HG02623 (cell line): ENCODE results near the gene PYGB.
A peak's percentile ranks its signal among the peaks of the same experiment; 100 is the strongest.
"Not testable (repeated sequence)": the region's sequence is repeated elsewhere in the genome, so short reads cannot be mapped to it uniquely, and the experiment has no call there.

Source experiments
- ATAC-seq: cut with Tn5 transposase; IDR thresholded peaks from one replicate; pipeline ENCODE4 v1.9.1; 2021; ENCODE audit warnings: moderate library complexity; ENCODE audit not compliant: unreplicated experiment

The PYGB gene

DNA sequence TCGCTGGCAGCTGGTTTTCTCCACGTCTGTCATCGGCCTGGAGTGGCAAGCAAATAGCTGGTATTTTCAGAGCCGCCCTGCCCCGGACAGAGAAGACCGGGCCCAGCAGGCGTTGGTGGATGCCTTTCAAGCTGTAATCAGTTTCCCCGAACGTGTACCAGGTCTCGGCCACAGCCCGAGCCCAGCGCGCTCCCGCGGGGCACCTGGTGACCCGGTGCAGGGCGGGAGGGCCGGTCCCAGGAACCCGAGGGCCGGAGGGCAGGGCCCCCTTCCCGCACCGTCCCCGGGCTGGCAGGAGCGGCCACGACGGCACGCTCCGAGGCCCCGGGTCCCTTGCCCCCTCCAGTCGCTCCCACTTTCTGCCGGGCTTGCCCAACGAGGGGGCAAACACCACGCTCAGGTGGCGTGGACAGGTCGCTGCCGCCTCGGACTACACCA lies 348 bp upstream of the PYGB start:
- ATAC-seq = peak; percentile 27

DNA sequence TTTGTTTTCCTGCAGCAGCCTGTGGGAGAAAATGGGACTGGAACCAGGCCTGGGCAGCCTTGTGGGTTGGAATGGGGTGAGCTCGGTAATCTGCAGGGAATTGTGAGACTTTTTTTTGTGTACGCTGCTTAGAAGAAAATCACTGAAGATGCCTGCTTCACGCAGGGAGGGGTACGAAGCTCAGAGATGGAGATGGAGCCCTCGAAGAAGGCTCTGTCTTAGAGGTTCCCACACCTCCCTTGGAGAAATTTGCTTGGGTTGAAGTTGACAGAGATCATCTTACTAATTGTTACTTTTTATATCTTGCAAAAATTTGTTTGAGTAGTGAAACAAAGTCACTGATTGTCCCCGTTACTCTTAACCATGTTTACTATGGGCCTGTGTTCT lies 894 bp downstream of the PYGB start:
- no peak for ATAC-seq

DNA sequence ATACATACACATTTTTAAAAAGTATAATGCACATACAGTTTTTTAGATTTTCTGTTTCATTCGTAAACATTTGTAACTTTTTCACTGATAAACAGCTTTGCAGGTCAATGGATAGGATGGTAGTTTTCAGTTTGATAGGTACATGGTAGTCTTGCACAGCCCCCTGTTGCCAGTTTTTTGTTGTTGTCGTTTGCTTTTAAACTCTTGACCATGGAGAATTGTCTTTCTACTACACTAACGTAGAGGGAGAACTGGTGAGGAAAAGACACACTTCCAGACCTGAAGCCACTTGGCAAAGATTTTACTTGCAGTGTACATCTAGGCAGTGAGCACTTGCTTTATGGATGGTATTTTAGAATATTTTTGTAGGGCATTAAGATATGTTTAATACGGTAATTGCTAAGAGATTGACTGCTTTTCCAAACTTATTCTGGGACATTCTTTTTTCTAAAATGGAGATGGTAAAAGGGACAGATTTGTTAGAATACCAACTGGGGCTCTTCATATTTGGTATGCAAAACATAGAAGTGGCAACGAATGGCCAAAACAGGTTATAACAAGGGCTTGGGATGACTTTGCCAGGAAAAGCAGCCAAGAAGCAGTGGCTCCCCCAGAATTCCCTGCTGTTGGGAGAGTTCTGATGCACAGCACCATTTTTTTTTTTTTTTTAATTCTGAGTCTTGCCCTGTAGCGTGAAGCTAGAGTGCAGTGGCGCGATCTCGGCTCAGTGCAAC lies 1.5 kb downstream of the PYGB start:
- no peak for ATAC-seq

DNA sequence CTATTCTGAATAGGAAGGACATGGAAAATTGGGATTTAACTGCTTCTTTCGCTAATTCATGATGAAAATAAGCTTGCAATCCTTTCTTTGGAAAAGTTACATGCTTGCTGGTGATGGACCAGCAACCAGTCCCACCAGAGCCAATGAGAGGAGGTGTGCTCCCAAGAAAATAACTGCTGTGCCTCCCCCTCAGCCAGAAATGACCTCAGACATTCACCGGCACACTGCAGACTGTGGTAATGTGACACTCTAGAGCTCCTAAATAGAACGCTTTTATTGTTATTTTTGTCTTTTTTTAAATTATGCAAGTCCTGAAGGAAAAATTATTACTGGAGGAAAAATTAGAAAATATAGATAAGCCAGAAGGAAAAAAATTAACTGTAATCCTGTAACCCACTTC lies 2.6 kb downstream of the PYGB start:
- ATAC-seq = no peak

DNA sequence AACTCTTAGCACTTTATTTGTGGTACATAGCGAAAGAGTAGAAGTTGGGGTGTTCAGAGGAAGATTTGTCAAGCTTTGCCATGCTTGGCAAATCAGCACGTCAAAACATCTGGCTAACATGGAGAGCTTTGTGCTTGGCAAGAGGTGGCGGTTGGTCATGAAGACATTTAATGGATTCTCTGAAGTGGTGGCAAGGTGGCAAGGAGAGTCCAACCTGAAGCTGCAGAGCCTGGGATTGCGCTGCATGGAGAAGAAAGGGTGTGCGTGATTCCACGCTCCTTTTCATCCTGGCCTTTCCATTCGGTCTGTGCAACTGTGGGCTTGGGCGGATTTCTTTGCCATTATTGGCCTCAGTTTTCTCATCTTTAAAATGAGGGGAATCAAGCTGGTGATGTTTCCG lies 3.1 kb downstream of the PYGB start:
- ATAC-seq = no peak

DNA sequence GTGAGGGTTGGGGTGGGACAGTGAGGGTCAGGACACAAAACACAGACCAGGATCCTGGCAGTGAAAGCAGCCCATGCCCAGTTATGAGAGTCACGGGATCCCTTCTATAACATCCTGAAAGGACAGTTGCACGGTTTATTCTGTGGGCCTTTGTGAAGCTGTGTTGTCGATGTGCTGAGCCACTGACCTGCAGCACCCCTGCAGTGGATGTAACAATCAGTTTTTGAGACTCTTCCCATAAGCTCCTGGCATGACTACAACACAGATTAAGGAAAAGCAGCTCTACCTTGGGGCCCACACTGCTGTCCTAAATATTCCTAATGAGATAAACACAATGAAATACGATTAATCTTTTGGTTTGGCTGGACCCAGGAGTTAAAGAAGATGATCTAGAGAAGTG lies 3.7 kb downstream of the PYGB start:
- ATAC-seq = no peak

DNA sequence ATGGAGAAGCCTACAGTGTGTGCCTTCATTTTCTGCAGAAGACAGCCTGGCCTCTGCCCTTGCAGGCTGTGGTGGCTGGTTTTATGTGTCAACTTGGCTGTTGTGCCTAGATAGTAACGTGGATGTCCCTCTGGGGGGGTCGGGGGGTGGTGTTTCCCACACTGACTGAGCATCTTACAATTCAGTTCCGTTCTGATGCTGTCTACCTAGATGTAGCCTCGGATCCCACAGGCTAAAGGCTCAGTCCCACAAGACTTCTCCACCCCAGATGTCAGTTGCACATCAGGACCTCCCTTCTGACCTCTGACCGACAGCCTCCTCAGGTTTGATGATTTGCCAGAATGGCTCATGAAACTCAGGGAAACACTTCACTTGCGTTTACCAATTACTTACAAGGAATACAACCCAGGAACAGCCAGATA lies 4.4 kb downstream of the PYGB start:
- no peak for ATAC-seq

DNA sequence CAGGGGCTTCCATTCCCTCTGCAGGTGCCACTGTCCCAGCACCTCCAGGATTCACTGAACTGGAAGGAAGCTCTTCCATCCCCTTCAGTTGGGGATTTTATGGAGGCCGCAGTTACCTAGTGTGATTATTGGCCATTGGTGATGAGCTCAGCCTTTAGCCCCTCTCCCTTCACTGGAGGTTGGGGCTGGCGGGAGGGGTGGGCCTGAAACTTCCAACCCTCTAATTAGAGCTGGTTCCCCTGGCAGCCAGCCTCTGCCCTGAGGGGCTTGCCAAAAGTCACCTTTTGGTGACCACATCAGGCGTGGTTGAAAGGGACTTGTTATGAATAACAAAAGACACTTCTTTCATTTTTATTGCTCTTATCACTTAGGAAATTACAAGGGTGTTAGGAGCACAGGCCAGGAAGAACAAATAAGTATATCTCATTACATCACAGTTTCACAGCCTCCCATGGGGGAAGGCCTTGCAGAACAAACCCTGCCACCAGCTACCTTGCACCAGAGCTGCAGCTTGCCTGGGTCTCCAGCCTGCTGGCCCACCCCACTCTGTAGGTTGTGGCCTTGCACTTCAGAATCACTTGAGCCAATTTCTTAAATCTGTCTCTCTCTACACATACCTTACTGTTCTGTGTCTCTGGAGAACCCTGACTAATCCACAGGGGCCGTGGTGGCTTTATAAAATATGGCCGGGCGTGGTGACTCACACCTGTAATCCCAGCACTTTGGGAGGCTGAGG lies 5.0 kb downstream of the PYGB start:
- no peak for ATAC-seq

DNA sequence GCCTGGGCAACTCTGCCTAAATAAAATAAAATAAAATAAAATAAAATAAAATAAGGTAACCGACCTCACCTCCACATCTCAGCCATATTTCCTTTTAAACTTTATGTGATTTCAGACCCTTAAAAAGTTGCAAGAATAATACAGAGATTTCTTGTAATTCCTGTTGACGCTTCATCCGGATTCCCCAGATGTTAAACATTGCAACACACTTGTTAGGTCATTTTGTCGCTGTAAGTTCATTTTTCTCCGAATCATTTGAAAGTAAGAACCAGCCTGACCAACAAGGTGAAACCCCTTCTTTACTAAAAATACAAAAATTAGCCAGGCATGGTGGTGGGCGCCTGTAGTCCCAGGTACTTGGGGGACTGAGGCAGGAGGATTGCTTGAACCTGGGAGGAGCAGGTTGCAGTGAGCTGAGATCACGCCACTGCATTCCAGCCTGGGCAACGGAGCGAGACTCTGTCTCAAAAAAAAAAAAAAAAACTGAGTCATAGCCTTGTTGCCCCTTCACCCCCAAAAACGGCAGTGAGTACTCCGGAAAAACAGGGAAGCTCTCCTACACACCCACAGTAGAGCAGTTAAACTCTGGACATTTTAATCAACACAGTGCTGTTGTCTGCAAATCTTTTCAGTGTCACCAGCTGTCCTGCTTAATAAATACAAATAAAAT lies 5.9 kb downstream of the PYGB start:
- no peak for ATAC-seq

DNA sequence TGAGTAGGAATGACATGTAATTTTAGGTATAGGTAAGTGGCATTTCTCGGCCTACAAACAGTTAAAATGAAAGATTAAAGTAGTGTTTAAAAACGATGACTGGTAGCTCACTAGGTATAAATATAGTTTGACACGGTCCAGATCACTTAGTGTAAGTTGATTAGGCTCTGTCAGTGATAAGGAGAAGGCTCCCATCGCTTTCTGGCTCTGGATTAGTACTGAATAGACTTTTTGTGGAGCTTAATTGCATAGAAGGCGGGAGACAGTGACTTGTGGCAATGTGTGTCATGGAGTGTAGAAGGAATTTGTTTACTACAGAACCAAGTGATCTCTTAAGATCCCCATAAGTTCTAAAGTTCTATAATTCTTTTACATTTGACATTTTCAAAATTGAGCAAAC lies 6.7 kb downstream of the PYGB start:
- no peak for ATAC-seq

DNA sequence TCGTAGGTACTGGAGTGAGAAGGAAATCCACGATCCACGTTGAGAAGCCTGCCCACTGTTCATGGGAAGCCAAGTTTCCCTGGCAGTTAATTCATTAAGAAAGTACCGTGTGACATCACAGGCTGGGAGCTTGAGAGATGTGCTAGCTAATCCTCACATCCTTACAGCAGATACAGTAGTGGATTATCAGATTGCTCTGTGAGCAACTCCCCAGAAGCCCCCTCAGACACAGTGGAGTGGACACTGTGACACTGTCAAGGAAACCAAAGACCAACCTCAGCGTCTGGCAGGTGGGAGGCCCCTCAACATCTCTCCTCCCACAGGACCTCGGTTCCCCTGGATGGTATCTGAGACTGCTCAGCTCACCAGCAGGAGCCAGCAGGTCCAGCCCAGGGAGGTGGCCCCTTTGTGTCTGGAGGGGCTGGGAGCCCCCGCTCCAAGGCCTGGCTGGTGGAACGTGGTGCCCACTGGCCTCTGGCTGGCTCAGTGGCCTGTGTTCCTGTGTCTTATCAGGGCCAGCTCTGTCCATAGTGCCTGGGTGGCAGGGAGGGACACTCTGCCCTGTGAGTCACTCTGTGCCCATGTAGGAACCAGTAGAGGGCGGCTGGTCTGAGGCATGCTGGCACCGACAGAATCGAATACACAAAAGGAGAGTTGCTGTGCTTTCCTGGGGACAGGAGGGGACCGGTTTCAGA lies 7.2 kb downstream of the PYGB start:
- no peak for ATAC-seq

DNA sequence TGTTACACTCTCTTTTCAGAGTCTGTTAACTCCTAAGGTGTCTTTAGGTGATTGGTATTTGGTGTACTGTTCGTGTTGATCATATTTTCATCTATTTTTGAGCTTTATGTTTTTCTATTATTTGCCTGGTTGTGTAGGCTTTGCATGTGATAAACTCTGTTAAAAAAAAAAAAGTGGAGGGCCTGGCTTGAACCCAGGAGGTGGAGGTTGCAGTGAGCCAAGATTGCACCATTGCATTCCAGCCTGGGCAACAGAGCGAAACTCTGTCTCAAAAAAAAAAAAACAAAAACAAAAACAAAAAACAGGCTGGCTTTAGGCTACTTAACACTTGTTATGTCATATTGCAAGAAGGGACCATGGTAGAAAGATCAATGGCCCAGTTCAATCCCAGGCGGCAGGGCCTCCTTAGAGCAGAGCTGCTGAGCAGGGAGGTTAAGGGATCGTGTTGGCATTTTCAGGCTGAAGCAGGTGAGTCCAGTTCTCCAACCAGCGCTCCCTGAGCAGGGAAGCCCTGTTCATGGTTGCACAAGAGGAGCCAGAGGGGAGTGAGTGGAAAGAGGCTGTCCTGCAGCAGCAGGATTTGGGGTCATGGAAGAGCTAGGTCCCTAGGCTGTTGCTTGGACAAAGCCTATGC lies 8.5 kb downstream of the PYGB start:
- no peak for ATAC-seq

DNA sequence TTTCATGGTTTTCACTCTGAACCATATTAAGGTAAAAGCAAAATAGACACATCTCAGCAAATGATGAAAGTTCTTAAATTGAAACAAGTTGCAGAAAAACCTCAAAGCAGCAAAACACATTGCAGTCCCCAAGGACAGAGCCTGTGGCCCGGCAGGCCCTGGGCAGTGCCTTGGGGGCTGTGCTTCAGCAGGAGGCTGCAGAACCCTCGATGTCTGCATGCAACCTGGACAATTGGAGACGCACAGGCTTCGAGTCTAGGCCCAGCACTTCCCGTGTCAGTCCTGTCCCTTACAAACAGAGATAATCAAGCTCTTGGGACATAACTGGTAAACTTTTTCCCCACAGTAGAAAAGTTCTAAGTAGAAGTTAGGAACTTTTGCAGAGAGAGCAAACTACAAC lies 9.2 kb downstream of the PYGB start:
- no peak for ATAC-seq

DNA sequence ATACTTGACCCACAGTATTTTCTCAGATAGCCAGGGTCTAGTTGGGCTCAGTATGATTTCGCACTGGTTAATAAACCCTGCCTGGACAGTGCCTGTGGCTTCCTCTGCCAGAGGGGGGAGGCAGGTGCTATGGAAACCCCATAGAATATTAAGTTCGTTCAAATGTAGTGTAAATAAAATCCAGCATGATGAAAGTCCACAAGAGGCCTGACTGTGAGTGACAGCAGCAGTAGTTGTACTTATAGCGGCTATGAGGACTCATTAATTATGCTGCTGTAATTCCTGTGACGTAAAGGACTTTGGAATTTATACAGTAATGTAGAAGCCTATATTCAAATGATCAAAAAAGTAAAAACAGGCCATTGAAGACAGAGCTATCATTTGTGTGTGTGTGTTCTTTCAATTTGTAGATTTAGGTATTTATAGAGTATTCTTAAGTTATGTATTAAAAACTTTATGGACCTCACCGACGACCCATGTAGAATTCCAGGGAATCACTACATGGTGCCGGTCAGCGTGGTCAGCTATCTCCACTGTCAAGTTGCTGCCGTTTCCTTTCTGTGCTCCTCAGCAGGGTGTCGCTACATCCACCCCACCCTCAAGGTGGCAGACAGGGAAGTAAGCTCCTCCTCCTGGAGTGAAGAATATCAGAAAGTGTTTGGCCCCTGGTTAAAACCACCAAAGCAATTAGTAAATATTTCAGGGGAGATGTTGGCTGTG lies 10.0 kb downstream of the PYGB start:
- no peak for ATAC-seq

DNA sequence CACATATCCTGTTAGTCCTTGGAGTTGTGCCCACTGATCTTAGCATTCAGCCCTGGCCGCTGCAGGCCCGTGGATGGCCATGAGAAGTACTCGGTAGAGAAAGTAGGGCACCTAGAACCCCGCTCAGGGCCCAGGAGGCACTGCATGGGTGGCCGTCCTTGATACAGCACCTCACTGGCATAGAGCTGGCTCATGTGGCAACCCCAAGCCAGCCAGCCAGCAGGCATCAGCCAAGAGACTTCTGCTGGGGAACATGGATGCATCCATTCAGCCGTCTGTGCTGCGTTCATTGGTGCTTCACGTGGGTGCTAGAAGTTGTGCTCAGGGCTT lies 10.6 kb downstream of the PYGB start:
- no peak for ATAC-seq

DNA sequence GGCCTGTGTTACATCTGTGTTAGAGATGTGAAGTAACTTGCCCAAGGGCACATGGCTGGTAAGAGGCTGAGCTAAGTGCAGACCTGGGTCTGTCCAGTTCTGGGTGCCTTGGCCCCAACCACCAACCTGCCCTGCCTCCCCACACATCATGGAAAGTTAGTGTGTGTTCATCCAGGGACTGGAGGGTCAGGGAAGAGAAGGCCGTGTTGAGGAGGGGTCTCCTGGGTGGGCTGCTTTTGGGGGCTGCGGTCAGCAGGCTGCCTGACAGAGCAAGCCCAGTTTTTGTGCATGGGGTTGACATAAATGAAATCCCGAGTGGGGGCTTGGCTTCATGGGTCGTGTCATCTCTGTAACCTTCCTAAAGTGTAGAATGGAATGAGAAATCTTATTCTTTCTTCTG lies 10.9 kb downstream of the PYGB start:
- no peak for ATAC-seq

DNA sequence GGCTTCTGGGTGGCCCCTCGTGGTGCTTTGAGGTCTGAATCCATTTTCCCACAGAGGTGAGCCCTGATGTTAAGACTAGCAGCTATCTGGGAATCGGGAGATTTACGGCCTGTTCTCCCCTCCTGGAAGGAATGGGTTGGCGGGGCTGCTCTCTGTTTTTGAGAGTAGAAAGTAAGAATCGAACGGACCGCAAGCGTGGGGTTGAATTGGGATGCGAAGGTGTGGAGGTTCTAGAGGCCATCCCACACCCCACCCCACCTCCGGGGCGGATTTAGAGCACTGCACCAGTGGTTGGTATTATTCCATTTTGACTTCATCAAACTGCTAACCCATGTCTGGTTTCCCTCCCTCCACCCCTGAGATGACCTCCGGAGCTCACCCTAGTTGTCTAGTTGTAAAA lies 11.5 kb downstream of the PYGB start:
- ATAC-seq = no peak

DNA sequence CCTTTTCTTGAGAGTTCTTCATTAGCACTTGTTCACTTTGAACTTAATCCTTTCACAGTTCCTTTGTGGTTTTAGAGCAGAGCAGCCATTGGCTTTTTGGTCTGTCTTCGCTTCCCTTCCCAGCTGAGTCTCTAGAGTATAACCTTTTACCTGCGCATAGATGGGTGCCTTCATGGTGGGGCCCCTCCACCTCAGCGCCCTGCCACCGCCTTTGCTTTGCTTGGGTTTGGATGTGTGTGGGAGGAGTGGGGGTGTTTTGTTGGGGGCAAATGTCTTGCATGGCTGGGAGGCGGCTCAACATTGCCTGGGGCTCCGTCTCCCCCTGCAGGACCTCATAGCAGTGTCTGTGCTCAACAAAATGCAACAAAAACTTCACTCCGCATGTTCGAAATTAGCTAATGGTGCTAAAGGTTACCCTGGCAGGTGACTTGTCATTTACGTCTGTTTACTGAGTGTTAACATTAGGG lies 11.9 kb downstream of the PYGB start:
- no peak for ATAC-seq

DNA sequence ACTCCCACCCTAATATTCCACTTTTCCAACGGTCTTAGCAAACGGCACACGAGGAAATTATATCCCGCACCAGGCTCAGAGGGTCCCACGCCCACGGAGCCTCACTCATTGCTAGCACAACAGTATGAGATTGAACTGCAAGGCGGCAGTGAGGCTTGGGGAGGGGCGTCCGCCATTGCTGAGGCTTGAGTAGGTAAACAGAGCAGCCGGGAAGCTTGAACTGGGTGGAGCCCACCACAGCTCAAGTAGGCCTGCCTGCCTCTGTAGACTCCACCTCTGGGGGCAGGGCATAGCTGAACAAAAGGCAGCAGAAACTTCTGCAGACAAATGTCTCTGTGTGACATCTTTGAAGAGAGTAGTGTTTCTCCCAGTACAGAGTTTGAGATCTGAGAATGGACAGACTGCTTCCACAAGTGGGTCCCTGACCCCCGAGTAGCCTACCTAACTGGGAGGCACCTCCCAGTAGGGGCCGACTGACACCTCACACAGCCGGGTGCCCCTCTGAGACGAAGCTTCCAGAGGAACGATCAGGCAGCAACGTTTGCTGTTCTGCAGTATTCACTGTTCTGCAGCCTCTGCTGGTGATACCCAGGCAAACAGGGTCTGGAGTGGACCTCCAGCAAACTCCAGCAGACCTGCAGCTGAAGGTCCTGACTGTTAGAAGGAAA lies 13.0 kb downstream of the PYGB start:
- ATAC-seq = not testable (repeated sequence)
